Neutrophil (primary cell): ENCODE measurements around the gene KCNIP1.

Source experiments
- H3K27ac ChIP-seq: fragments of 200-600 bp; sonication (generic); 2 replicates; pipeline ENCODE4 v1.5.1; 2016; ENCODE audit warnings: mild to moderate bottlenecking, moderate library complexity
- H3K27me3 ChIP-seq: fragments of 200-600 bp; sonication (generic); 2 replicates; pipeline ENCODE4 v1.6.0; 2016; ENCODE audit warnings: mild to moderate bottlenecking
- H3K36me3 ChIP-seq: fragments of 200-600 bp; sonication (generic); 2 replicates; pipeline ENCODE4 v1.5.1; 2017
- H3K4me1 ChIP-seq, 2 experiments: fragments of 200-600 bp in 1 of 2; sonication (generic) in 1 of 2; 1 replicate in 1 of 2; 2 replicates in 1 of 2; pipeline versions ENCODE4 v1.5.1 to v1.6.1; 2013 to 2016; ENCODE audit warnings: low read depth in 1 of 2, low read length in 1 of 2, mild to moderate bottlenecking in 1 of 2, moderate library complexity in 1 of 2; ENCODE audit not compliant: control insufficient read depth in 1 of 2, insufficient read depth in 1 of 2
- H3K4me3 ChIP-seq, 2 experiments: fragments of 200-600 bp in 1 of 2; sonication (generic) in 1 of 2; 1 replicate in 1 of 2; 2 replicates in 1 of 2; pipeline ENCODE4 v1.5.1; 2013 to 2016; ENCODE audit warnings: low read depth in 1 of 2, low read length in 1 of 2, mild to moderate bottlenecking in 1 of 2, moderate library complexity in 1 of 2
- H3K9me3 ChIP-seq: fragments of 200-600 bp; sonication (generic); 2 replicates; pipeline ENCODE4 v1.5.1; 2016
- TF ChIP-seq, protein P1 (sequence below): fragments of 200-600 bp; sonication (generic); IDR thresholded peaks from 2 replicates; pipeline ENCODE4 v1.5.1; 2016; ENCODE audit warnings: antibody characterized with exemption

The KCNIP1 gene

GRCh38 chr5:170513856-170514525 is 10.2 kb downstream of the KCNIP1 start:
- Histone ChIP-seq H3K4me3 (no peak overlapping the region), H3K27ac (no peak overlapping the region), H3K9me3 (no peaks in the 10 kb centered on the region), H3K4me1 (no peaks in the 10 kb centered on the region), H3K27me3 (peaks cover 30% of the 10 kb centered on the region), H3K36me3 (no peaks in the 10 kb centered on the region)
- TF ChIP-seq, protein P1, sequence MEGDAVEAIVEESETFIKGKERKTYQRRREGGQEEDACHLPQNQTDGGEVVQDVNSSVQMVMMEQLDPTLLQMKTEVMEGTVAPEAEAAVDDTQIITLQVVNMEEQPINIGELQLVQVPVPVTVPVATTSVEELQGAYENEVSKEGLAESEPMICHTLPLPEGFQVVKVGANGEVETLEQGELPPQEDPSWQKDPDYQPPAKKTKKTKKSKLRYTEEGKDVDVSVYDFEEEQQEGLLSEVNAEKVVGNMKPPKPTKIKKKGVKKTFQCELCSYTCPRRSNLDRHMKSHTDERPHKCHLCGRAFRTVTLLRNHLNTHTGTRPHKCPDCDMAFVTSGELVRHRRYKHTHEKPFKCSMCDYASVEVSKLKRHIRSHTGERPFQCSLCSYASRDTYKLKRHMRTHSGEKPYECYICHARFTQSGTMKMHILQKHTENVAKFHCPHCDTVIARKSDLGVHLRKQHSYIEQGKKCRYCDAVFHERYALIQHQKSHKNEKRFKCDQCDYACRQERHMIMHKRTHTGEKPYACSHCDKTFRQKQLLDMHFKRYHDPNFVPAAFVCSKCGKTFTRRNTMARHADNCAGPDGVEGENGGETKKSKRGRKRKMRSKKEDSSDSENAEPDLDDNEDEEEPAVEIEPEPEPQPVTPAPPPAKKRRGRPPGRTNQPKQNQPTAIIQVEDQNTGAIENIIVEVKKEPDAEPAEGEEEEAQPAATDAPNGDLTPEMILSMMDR = no peak

- peaks cover 18% of the 10 kb centered on the region for H3K27me3 ChIP-seq
- H3K9me3 ChIP-seq = no peaks in the 10 kb centered on the region
- H3K27ac ChIP-seq = no peak overlapping the region
- no peaks in the 10 kb centered on the region for H3K36me3 ChIP-seq
- TF ChIP-seq, protein P1 = no peak
- no peaks in the 10 kb centered on the region for H3K4me1 ChIP-seq
- H3K4me3 ChIP-seq = no peak overlapping the region
Observed at GRCh38 chr5:170517411-170517810, 13.6 kb downstream of the KCNIP1 start.

GRCh38 chr5:170518277-170518676 is 14.5 kb downstream of the KCNIP1 start:
- peaks cover 18% of the 10 kb centered on the region for H3K27me3 ChIP-seq
- no peaks in the 10 kb centered on the region for H3K36me3 ChIP-seq
- H3K9me3 ChIP-seq = no peaks in the 10 kb centered on the region
- H3K4me3 ChIP-seq = no peak overlapping the region
- no peaks in the 10 kb centered on the region for H3K4me1 ChIP-seq
- no peak overlapping the region for H3K27ac ChIP-seq
- TF ChIP-seq, protein P1 = no peak

GRCh38 chr5:170519549-170519948 is 15.7 kb downstream of the KCNIP1 start:
- peaks cover 20% of the 10 kb centered on the region for H3K27me3 ChIP-seq
- no peak overlapping the region for H3K27ac ChIP-seq
- H3K4me1 ChIP-seq = no peaks in the 10 kb centered on the region
- no peaks in the 10 kb centered on the region for H3K9me3 ChIP-seq
- no peak overlapping the region for H3K4me3 ChIP-seq
- TF ChIP-seq, protein P1 = no peak
- H3K36me3 ChIP-seq = no peaks in the 10 kb centered on the region

- Histone ChIP-seq H3K27ac (no peak overlapping the region), H3K36me3 (no peaks in the 10 kb centered on the region), H3K4me3 (no peak overlapping the region), H3K4me1 (no peaks in the 10 kb centered on the region), H3K27me3 (peaks cover 20% of the 10 kb centered on the region), H3K9me3 (no peaks in the 10 kb centered on the region)
- TF ChIP-seq, protein P1 = no peak
Observed at GRCh38 chr5:170520372-170520771, 16.6 kb downstream of the KCNIP1 start.
